Measurements from ENCODE around the gene ZDHHC11.

- no peak for TF ChIP-seq CTCF (IDR thresholded peaks at IDR 0.05)
- no peak for TF ChIP-seq EP300 (IDR thresholded peaks at IDR 0.05)
- no peak for TF ChIP-seq POLR2A (IDR thresholded peaks at IDR 0.05; ENCODE audit: low read depth)
Observed at GRCh38 chr5:852431-853401, 1.9 kb upstream of the ZDHHC11 start.

All from esophagus muscularis mucosa (tissue), 4 donors.